AG10803 (cell line): ENCODE measurements around the gene NNT.
"Not testable (repeated sequence)": the region's sequence is repeated elsewhere in the genome, so short reads cannot be mapped to it uniquely, and the experiment has no call there.

Experiments
- DNase-seq: peaks from one replicate; pipeline ENCODE4 v3.0.0; 2010; ENCODE audit warnings: low read depth
- H3K4me3 ChIP-seq: 2 replicates; pipeline ENCODE4 v1.5.1; 2011; ENCODE audit warnings: mild to moderate bottlenecking, low read length, control low read depth
- TF ChIP-seq, protein P1 (sequence below): conservative IDR thresholded peaks from 2 replicates; pipeline ENCODE4 v1.5.1; 2011; ENCODE audit warnings: mild to moderate bottlenecking, low read length, control low read depth, inconsistent platforms

NNT gene

GRCh38 chr5:43570450-43571158, 32.4 kb upstream of the NNT start:
- no peak for DNase-seq
- TF ChIP-seq, protein P1, sequence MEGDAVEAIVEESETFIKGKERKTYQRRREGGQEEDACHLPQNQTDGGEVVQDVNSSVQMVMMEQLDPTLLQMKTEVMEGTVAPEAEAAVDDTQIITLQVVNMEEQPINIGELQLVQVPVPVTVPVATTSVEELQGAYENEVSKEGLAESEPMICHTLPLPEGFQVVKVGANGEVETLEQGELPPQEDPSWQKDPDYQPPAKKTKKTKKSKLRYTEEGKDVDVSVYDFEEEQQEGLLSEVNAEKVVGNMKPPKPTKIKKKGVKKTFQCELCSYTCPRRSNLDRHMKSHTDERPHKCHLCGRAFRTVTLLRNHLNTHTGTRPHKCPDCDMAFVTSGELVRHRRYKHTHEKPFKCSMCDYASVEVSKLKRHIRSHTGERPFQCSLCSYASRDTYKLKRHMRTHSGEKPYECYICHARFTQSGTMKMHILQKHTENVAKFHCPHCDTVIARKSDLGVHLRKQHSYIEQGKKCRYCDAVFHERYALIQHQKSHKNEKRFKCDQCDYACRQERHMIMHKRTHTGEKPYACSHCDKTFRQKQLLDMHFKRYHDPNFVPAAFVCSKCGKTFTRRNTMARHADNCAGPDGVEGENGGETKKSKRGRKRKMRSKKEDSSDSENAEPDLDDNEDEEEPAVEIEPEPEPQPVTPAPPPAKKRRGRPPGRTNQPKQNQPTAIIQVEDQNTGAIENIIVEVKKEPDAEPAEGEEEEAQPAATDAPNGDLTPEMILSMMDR = no peak
- no peak overlapping the region; the same call in 1 of the 2 replicates for H3K4me3 ChIP-seq

DNA sequence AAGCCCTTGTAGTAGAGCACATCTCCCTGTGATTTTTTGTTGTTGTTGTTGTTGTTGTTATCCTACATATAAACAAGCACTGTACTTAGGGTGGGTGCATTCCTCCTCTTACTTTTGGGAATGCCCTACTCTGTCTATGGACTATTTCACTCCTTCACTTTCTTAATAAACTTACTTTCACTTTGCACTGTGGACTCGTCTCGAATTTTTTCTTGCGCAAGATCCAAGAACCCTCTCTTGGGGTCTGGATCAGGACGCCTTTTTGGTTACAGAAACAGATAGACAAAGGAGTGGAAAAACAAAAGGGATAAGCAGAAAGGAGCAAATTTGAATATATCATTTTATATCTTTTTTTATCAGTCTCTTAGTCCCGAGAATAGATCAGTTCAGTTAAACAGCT, 31.7 kb upstream of the NNT start:
- TF ChIP-seq, protein P1 = no peak

DNA sequence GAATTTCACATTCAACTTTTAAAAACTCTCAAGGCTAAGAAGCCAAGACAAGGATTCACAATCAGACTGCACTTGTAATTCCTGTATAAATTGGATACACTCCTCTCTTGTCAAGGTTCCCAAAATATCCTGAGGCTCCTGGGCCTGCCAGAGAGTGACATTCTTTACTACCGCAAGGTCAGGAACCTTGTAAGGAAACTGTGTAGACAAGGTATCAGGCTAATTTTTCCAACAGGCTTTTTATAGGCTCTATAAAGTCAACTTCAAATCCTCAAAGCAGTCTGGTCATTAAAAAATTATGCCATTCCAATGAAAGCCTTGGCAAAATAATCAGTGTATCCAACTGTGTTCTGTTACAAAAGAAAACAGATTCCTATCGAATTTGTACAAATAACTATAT, 30.6 kb upstream of the NNT start:
- TF ChIP-seq, protein P1 = no peak
- no peak overlapping the region for H3K4me3 ChIP-seq
- DNase-seq = peak; percentile 33

More for the DNA sequence above, 31.7 kb upstream of the NNT start:
- DNase-seq = no peak
- peak overlapping the region; percentile 30 for H3K4me3 ChIP-seq

DNA sequence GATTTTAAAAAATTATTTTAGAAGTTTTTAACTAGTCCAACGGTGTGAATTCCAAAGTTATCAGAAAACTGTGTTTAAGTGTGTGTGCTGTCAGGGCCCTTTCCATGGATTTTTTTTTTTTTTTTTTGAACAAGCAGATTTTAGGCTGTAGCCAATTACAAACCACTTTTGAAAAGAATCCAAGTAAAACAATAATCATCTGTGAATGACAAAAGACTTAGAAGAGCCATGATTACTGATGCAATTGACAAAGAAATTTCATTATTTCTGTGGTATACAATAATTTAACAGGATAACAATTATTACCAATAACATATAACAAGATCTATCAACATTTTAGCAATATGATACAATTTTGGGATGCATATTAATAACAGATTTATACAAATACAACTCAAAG, 29.9 kb upstream of the NNT start:
- TF ChIP-seq, protein P1 = no peak
- no peak overlapping the region for H3K4me3 ChIP-seq
- peak; percentile 71 for DNase-seq

DNA sequence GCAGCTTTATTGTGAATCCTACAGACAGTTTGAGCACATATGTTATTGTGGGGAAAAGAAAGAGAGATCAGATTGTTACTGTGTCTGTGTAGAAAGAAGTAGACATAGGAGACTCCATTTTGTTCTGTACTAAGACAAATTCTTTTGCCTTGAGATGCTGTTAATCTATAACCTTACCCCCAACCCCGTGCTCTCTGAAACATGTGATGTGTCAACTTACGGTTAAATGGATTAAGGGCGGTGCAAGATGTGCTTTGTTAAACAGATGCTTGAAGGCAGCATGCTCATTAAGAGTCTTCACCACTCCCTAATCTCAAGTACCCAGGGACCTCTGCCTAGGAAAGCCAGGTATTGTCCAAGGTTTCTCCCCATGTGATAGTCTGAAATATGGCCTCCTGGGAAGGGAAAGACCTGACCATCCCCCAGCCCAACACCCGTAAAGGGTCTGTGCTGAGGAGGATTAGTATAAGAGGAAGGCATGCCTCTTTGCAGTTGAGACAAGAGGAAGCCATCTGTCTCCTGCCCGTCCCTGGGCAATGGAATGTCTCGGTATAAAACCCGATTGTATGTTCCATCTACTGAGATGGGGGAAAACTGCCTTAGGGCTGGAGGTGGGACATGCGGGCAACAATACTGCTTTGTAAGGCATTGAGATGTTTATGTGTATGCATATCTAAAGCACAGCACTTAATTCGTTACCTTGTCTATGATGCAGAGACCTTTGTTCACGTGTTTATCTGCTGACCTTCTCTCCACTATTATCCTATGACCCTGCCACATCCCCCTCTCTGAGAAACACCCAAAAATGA, 22.4 kb upstream of the NNT start:
- H3K4me3 ChIP-seq, DNase-seq: not testable (repeated sequence)

GRCh38 chr5:43581398-43581797, 21.6 kb upstream of the NNT start:
- H3K4me3 ChIP-seq = no peak overlapping the region
- TF ChIP-seq, protein P1 = no peak
- DNase-seq = no peak

DNA sequence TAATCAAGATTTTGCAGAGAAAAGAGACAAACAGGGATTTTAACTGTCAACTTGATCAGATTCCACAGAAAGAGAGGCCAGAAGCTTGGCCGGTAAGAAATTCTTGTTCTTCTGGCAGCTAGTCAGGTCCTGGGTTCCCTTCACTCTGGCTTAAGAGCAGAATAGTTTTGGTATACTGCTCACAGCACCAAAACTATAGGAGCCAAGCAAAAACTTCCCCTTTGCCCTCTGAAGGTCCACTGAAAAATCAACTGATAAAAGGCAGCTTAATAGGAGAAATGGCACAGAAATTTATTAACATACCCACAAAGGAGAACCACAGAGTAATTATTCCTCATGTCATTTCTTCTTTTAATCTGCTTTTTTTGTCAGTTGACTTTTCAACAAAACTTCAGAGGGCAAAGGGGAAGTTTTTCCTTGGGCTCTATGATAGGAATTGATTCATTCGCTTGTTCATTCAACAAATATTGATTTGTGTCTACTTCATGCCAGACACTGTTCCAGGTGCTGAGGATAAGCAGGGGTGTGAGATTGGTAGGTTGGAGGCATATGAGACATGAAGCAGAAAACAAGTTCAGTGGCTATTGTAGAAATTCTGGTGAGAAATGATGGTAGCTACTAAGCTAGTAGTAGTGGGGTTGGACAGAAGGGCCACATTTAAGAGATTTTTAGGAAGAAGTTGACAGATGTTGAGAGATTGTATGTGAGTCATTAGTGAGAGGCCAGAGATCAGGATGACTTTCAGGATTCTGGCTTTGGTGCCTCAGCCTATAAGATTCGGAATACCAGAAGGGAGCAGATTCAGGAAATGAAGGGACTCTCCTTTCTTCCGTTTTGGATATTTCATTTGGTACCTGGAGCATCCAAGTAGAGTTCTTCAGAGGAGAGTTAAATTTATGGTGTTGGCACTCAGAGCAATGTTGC, 20.6 kb upstream of the NNT start:
- DNase-seq = no peak
- TF ChIP-seq, protein P1 = no peak

More for the DNA sequence above, 20.6 kb upstream of the NNT start:
- no peak overlapping the region for H3K4me3 ChIP-seq
